Measurements from ENCODE around the gene FANCC. TPM values are rescaled to one million over a fixed set of nuclear protein-coding genes. Genes with fewer than 3 reads are reported as not detected.
A peak's percentile ranks its signal among the peaks of the same experiment; 100 is the strongest.

Gene FANCC
- total RNA-seq, 1 donor = 5.4 TPM

- TF ChIP-seq, protein P1, sequence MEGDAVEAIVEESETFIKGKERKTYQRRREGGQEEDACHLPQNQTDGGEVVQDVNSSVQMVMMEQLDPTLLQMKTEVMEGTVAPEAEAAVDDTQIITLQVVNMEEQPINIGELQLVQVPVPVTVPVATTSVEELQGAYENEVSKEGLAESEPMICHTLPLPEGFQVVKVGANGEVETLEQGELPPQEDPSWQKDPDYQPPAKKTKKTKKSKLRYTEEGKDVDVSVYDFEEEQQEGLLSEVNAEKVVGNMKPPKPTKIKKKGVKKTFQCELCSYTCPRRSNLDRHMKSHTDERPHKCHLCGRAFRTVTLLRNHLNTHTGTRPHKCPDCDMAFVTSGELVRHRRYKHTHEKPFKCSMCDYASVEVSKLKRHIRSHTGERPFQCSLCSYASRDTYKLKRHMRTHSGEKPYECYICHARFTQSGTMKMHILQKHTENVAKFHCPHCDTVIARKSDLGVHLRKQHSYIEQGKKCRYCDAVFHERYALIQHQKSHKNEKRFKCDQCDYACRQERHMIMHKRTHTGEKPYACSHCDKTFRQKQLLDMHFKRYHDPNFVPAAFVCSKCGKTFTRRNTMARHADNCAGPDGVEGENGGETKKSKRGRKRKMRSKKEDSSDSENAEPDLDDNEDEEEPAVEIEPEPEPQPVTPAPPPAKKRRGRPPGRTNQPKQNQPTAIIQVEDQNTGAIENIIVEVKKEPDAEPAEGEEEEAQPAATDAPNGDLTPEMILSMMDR (IDR thresholded peaks at IDR 0.05; ENCODE audit: extremely low read depth, low read depth, low read length) = no peak
- DNase-seq (ENCODE audit: insufficient read length, low spot score, missing footprints) = no peak
- Histone ChIP-seq H3K9me3 (ENCODE audit: low read depth, low read length) (no peaks in the 10 kb centered on the region), H3K36me3 (ENCODE audit: insufficient read depth, low read length) (no peaks in the 10 kb centered on the region), H4K20me1 (ENCODE audit: insufficient read depth, low read length) (no peaks in the 10 kb centered on the region), H3K79me2 (ENCODE audit: insufficient read depth, low read length) (no peaks in the 10 kb centered on the region), H3K4me3 (ENCODE audit: insufficient read depth, low read length) (no peak overlapping the region), H3K4me1 (ENCODE audit: insufficient read depth, low read length) (peaks cover 22% of the 10 kb centered on the region), H2AFZ (ENCODE audit: low read length) (no peak overlapping the region), H3K27me3 (ENCODE audit: insufficient read depth, low read length) (no peaks in the 10 kb centered on the region), H3K4me2 (ENCODE audit: insufficient read depth, low read length) (no peak overlapping the region), H3K27ac (ENCODE audit: low read depth, low read length) (no peak overlapping the region)
Measured at GRCh38 chr9:95142728-95143127, 174.8 kb downstream of the FANCC start.

DNA sequence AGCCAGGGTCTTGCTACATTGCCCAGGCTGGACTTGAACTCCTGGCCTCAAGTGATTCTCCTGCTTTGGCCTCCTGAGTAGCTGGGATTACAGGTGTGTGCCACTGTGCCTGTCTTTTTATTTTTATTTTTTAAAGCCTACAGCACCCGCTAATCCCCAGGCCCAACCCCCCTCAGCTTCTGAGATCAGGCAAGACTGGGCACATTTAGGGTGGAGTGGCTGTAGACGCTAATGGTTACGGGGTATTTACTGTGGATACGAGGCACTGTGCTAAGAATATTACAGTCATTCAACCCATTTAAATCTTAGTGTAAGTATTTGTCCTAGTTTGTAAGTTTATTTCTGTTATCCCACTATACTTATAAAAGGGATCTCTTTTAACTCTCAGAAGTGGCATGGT is 175.2 kb downstream of the FANCC start:
- DNase-seq (ENCODE audit: insufficient read length, low spot score, missing footprints) = no peak
- Histone ChIP-seq H3K27me3 (ENCODE audit: insufficient read depth, low read length) (no peaks in the 10 kb centered on the region), H4K20me1 (ENCODE audit: insufficient read depth, low read length) (no peaks in the 10 kb centered on the region), H3K4me3 (ENCODE audit: insufficient read depth, low read length) (no peak overlapping the region), H3K4me2 (ENCODE audit: insufficient read depth, low read length) (no peak overlapping the region), H3K9me3 (ENCODE audit: low read depth, low read length) (no peaks in the 10 kb centered on the region), H3K36me3 (ENCODE audit: insufficient read depth, low read length) (no peaks in the 10 kb centered on the region), H3K27ac (ENCODE audit: low read depth, low read length) (no peak overlapping the region), H3K79me2 (ENCODE audit: insufficient read depth, low read length) (no peaks in the 10 kb centered on the region), H3K4me1 (ENCODE audit: insufficient read depth, low read length) (peaks cover 20% of the 10 kb centered on the region), H2AFZ (ENCODE audit: low read length) (no peak overlapping the region)
- TF ChIP-seq, protein P1 (IDR thresholded peaks at IDR 0.05; ENCODE audit: extremely low read depth, low read depth, low read length) = no peak

- DNase-seq (ENCODE audit: insufficient read length, low spot score, missing footprints) = peak; percentile 82
- H3K79me2 ChIP-seq (ENCODE audit: insufficient read depth, low read length) = no peaks in the 10 kb centered on the region
- no peaks in the 10 kb centered on the region for H3K9me3 ChIP-seq (ENCODE audit: low read depth, low read length)
- H3K36me3 ChIP-seq (ENCODE audit: insufficient read depth, low read length) = no peaks in the 10 kb centered on the region
- H3K4me2 ChIP-seq (ENCODE audit: insufficient read depth, low read length) = no peak overlapping the region
- TF ChIP-seq, protein P1 (IDR thresholded peaks at IDR 0.05; ENCODE audit: extremely low read depth, low read depth, low read length) = no peak
- no peak overlapping the region for H2AFZ ChIP-seq (ENCODE audit: low read length)
- H3K27me3 ChIP-seq (ENCODE audit: insufficient read depth, low read length) = no peaks in the 10 kb centered on the region
- no peak overlapping the region for H3K4me3 ChIP-seq (ENCODE audit: insufficient read depth, low read length)
- H3K27ac ChIP-seq (ENCODE audit: low read depth, low read length) = no peak overlapping the region
- H4K20me1 ChIP-seq (ENCODE audit: insufficient read depth, low read length) = no peaks in the 10 kb centered on the region
- peaks cover 20% of the 10 kb centered on the region for H3K4me1 ChIP-seq (ENCODE audit: insufficient read depth, low read length)
Measured at GRCh38 chr9:95140821-95141220, 176.7 kb downstream of the FANCC start.

- Histone ChIP-seq H3K27me3 (ENCODE audit: insufficient read depth, low read length) (no peaks in the 10 kb centered on the region), H3K36me3 (ENCODE audit: insufficient read depth, low read length) (no peaks in the 10 kb centered on the region), H3K4me1 (ENCODE audit: insufficient read depth, low read length) (peaks cover 13% of the 10 kb centered on the region), H2AFZ (ENCODE audit: low read length) (no peak overlapping the region), H4K20me1 (ENCODE audit: insufficient read depth, low read length) (no peaks in the 10 kb centered on the region), H3K79me2 (ENCODE audit: insufficient read depth, low read length) (no peaks in the 10 kb centered on the region), H3K27ac (ENCODE audit: low read depth, low read length) (no peak overlapping the region), H3K9me3 (ENCODE audit: low read depth, low read length) (no peaks in the 10 kb centered on the region), H3K4me3 (ENCODE audit: insufficient read depth, low read length) (no peak overlapping the region), H3K4me2 (ENCODE audit: insufficient read depth, low read length) (no peak overlapping the region)
- TF ChIP-seq, protein P1 (IDR thresholded peaks at IDR 0.05; ENCODE audit: extremely low read depth, low read depth, low read length) = no peak
- no peak for DNase-seq (ENCODE audit: insufficient read length, low spot score, missing footprints)
Measured at GRCh38 chr9:95139126-95139525, 178.4 kb downstream of the FANCC start.

All from osteoblast (primary cell).